G401.6 (cell line): ENCODE measurements around the gene MAP1B.

Experiments used
- FAIRE-seq: peaks from 2 replicates; lab custom pipeline; 2012; peaks lifted over from hg19 to GRCh38; lab: Jason Lieb, UNC

Gene MAP1B

DNA sequence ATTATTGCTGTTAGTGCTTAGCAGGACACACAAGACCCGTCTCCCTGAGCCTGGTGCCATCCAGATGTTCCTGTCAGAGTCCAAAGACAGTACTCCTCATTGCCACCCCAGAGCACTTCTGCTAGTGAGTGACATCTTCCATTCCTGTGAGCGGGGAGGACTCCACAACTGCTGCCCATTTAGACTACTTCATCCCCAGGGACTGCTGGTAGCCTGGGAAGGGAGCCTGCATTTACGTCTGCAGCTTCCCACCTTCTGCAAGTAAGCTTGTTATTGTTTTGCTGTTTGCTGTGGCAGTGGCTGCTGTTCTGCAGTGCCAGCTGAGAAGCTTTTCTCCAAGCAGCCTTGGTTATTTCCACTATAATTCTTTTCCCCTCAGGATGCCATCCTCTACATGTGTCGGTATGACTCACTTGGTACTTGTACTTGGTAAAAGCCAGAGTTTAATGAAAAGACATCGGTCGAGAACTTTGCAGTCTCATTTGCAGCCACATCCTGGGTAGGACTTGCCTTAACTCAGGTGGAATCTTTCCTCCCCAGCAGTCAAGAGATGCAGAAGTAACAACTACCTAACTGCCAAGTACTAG is 10.6 kb upstream of the MAP1B start:
- no peak for FAIRE-seq

DNA sequence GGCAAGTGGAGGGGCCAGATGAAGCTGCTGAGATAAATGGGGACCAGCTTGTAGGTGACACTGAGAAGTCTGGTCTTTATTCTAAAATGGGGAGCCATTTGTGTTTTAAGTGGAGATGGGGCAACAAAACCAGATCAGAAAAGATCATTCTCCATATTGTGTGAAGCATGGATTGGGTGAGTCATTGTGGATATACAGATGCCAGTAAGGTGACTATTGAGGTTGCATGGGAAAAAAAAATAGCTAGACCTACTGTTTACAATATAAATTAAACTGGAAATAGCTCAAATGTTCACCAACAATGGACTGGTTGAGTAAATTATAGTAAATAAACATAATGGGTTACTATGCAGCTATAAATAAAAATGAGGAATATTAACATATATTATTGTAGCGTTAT is 5.4 kb upstream of the MAP1B start:
- FAIRE-seq = no peak

DNA sequence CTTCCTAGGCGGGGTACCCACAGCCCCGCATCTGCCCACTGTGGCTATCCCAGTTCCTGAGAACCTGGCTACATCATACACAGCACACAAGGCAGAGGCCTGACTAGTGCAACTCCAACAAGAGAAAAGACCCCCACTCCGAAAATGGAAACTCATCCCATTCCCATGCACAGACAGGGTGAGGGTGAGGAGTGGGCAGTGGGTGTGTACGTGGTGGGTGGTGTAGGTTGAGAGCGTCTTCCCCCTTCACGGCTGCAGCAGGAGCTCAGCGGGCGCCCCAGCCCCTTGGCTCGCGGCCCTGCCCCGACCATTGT is 501 bp upstream of the MAP1B start:
- no peak for FAIRE-seq

DNA sequence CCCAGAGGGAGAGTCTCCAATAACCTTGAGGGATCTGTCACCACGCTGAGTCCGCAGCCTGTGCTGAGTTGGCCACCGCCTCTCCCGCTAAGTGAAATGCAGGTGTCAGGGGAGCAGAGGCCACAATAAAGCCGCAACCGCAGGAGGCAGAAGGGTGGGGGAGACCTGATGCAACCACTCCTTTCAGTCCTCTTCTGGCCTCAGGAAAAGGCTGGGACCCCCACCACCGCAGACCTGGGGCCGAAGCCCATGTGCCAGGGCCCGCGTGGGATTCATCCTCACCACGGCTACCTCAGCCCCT is 576 bp downstream of the MAP1B start:
- no peak for FAIRE-seq

DNA sequence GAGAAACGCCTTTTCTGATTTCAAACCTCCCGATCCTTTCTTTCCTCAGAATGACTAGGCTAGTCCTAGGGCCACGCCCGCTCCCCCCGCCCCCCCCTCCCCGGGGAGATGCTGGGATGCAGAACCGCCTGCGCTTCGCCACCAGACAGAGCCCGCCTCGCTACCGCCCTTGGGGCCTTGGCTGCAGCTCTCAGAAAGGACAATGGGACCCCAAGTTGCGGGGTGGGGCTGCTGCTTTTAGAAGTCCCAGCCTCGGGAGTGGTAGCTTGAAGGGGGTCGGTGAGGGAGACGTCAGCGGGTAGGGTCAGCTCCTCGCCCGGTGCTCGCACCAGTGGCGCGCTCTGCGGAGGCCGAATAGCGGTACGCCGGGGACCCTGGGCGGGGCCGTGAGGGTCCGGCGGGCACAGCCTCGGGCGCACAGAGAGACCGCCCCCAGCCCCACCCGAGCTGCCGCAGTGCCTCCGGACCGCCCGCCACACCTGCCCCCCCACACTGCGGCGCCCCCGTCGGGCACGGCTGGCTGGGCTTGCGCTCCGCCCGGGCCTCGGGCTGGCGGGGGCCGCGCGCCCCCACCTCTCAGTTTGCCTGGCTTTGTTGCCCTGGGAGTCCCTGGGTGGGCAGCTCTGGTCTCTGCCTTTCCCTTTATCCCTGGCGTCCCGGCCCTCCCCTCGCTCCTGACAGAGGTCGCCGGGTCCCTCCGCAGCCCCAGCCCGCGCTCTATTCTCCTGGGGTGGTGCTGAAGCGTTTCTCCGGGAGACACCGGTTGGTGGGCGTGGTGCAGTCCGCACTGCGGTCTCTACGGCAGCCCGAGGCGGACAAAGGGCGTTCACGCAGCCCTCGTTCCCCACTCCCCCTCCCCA is 1.2 kb downstream of the MAP1B start:
- no peak for FAIRE-seq

DNA sequence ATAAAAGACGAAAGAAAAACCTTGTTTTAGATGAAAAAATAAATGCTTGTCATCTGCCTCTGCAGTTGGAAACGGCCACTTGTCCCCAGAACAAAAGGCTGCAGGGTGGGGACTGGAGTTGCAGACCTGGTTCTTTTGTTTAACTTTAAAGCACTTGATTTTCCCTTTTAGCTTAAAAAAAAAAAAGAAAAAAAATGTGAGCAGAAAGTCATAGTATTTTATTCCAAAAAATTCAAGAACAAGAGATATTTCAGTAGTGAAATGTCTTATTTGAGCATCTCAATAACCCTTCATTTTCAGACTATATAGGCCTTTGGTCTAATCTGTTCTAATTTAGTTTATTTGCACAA is 1.8 kb downstream of the MAP1B start:
- no peak for FAIRE-seq

DNA sequence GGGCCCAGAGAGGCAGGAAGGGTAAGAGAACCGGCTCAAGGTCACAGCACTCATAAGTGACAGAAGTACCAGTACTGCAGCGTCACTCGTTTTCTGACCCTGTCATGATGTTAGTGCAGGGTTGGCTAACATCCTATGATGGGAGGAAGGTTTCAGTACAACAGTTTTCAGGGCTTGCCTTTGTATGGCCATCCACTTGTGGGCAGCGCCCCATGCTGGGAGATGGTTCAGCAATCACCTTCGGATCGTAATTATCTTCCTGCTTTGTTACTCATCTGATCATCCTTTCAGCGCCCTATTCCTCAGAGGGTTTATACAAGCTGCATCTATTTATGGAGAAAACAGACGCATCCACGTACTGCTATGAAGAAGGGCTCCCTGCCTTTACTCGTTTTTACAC is 2.4 kb downstream of the MAP1B start:
- FAIRE-seq = no peak

DNA sequence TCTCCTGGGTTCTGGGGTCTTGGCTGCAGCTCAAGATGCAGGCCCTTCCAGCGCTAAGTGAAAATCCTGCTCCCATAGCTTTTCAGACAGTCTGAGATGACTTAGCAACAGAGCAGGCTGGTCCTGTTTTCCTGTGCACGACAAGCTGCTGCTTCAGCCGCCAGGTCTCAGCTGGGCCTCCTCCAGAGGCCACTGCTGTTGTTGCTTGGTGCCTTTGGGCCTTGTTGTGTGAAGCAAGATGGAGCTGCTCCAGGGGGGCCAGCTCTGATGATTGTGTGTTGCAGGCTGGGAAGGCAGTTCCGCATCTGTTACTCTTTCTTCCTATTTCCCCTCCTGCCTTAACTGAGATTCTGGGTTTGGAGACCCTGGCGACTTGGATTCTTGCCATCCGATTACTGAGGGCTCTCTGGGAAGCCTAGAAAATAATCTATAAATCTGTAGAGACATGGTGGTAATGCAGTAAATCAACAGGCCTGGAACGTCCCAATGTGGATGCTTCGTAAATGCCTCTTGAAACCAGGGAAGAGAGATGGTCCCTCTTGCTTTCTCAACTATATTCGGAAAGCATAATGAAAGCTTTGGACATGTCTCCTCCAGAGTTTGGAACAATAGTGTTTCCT is 3.2 kb downstream of the MAP1B start:
- FAIRE-seq = no peak

DNA sequence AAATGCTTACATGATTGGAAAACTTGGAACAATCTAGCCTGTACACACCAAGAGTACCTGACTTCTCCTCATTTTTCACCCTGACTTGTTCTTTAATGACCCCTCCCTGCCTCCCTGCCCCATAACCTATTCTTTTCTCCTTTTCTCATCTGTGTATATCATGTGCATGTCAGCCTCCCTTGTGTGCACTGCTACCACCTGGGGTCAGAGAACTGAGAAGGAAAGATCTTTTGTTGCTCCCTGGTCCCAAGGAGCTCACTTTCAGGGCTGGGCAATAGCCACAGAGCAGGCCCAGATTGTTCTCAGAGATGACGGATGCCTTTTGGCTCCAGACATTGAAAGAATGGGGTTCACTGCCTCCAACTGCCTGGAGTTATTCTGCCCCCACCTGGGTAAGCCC is 5.1 kb downstream of the MAP1B start:
- FAIRE-seq = no peak

DNA sequence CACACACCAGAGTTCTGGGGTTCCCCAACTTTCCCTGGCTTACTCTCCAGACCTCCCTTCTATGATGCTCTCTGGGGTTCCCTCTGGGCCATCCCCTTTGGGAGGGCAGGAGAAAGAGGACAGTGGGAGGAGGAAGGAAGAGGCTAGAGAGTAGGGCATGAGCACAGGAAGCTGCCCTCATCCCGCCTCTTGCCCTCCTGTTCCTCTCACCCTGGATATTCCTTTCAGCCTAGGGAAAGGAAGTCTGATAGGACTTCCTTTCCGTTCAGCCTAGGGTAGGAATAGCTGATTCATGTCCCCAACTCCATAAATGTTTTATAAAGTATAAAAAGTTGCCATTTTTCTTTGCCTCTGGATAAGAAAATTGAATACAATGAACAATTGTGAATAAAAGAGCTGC is 7.4 kb downstream of the MAP1B start:
- FAIRE-seq = no peak

DNA sequence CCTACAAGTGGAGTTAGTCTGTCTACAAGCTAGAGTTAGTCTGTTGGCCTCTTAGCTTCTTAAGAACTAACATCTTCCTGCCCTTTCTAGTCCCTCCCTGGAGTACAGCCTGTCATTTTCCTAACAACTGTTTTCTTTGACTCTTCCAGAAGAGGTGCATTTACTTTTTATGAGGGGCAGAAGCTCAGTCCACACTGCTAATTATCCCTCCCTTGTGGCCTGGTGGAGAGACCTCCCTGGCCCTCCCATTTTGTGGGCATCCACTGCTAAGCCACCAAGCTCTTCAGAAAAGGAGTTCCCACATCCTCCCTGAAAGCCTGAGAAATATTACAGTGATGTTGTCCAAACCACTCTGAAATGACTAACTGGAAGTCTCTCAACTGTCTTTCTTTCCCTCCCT is 8.0 kb downstream of the MAP1B start:
- no peak for FAIRE-seq

DNA sequence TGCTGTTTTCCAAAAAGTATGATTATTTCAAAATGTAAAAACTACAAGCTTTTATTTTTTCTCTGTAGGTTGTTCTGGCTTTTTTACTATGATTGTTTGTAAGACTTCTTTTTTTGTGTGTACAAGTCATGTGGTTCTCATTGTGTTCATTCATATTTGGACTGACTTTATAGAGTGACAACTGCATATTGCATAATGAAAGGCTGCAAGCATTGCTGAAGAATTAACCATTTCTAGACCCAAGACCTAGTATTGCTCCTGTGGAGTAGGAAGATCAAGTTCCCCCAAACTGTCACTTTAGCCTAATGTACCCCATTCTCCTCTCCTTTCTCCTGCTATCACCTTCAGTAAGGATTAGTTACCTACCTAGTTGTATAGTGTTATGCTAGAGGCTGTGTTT is 10.0 kb downstream of the MAP1B start:
- FAIRE-seq = no peak

DNA sequence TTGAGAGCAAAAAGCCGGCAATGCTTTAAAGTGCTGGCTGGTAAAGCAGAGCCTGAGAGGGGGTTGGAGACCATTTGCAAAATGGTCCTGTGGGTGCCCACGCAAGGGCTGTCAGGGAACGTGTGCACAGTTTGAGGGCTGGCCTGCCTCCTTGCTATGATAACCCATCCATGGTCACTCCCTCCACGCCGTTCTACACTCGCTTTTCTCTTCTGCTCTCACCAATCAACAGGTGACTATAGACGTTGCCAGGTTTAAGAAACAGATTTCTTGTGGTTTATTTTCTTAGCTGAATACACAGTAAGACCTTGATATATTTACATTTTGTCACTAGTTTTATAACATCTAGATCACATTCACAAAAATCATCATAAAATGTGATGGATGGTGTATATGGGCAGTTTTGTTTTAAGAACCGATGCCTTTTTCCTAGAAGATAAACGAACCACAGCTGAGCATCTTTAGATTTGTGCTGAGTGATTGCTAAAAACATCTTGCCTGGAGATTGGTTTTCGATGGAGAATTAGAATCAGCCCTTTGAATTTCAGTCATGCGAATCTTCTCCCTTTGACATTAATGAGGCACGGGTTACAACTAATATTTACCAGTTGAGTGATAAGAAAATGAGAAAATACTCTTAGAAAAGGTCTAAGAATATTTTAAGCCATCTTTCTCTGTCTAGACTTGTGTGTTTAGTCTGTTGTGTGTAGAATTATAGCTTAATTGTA is 13.9 kb downstream of the MAP1B start:
- FAIRE-seq = no peak

DNA sequence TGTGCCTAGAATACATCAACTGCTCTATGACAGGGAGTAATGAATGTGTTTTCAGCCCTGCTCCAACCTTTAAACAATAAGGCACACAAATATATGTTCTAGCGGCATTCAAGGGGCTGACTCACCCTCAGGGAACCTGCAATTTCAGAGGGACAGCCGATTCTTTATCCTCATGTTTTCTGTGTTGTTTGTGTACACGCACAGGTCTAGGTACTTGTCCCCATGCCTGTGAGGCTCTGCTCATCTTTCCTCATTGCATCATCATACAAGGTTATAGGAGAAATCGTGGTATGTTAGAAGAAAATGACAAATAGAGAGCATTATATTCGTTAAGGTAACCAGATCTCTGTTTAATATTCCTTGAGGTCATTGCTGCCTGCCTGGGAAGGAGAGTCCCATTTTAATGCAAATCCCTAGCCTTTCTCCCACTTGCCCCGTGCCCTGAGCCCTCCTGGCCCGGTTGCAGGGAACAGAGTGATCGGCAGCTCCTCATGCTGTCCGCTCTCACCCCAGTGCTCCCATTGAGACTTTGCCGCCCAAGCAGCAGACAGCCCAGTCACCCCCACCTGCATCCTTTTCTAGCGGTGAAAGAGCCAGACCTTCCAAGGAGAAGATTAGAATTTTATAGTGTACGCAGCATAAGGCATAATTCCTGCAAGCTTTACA is 14.6 kb downstream of the MAP1B start:
- FAIRE-seq = no peak

DNA sequence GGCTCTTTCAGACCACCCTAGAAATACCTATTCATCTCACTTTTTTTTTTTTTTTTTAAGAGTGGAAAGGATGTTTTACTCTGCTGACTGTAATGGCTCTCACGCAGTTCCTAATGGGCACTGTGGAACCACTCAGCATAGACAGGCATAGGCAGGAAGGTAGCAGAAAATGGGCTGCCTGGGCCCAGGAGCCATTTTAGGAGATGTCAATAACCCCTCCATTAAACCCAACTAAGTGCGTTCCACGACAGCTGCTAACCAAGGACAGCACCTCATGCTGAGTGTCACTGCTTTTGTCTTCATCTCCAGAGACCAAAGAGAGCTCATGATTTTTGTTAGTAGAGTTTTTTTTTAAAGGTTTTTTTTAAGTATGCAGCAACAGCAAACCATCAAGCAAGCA is 15.3 kb downstream of the MAP1B start:
- FAIRE-seq = no peak

DNA sequence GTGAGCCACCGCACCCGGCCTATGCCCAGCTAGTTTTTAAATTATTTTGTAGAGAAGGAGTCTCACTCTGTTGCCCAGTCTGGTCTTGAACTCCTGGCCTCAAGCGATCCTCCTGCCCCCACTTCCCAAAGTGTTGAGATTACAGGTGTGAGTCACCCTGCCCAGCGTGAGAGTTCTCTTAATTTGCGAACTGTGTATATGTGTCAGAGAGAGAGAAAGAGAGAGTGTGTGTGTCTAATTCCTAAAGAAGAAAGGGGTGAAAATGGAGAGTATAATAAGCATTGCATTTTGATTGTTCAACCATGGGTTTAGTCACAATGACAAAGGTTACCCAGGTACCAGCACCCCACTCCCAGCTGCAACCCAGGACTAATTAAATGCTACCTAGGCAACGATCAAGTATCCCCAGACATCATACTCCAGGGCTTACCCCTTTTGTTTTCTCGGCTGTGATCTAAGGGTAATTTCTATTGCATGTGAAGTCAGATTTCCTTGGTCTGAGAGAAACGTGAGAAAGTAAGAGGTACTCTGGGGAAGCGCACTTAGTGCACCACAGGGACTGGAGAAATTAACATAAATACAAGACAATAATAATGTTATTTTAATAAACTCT is 16.6 kb downstream of the MAP1B start:
- no peak for FAIRE-seq

DNA sequence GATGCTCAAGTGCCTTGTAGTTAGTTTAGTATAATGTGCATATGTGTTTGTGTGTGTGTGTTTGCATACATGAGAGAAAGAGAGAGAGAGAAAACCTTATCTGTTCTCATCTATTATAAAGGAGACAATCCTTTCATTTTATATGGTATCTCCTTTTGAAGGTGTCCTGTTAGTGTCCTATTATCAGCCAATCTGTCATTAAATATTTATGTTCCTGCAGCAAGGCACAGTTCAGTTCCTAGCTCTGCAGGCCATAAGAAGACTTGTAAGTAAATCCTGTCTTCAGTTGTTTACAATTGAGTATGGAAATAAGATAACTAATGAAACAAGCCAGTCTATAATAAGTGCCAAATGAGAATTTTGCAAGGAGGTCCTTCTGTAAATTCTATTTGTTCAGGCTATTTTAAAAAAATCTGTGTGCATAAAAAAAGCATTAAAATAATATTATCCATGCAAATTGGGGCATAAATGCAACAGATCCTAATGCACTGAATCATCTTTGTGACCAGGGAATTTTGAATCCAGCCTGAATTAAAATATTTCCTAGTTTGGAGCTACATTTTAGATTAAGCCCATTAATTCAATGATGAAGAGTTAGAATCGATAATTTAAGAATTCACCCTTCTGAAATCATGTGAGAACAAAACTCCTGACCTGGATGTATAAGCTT is 18.1 kb downstream of the MAP1B start:
- no peak for FAIRE-seq

DNA sequence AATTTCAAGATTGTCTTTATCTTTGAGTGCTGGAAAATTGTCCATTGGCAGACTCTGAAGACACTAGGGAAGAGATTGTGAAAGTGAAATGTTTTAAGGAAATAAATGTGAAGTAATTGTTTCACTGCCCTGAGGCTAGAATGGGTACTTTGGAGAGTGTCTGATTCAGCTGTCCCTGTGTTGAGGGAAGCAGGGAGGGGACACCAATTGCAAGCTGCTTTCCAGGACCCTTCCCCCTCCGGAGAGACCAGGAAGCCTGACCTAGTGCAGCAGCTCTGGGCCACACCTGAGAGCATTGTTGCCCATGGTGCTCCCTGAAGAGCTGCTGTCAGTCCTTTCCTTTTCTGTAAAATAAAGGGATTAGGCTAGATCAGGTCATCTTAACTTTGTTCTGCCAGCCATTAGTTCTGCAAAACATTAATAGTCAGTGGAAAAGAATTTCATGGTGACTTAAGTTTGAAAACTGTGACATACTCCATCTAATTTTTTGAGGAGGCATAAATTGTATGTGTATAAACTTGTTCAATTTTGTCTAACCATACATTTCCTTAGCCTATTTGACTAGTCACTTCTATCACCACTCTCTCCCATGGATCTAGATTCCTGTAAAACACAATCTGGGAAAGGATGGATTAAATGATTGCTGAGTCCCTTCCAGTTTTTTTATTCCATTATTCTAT is 18.8 kb downstream of the MAP1B start:
- no peak for FAIRE-seq

DNA sequence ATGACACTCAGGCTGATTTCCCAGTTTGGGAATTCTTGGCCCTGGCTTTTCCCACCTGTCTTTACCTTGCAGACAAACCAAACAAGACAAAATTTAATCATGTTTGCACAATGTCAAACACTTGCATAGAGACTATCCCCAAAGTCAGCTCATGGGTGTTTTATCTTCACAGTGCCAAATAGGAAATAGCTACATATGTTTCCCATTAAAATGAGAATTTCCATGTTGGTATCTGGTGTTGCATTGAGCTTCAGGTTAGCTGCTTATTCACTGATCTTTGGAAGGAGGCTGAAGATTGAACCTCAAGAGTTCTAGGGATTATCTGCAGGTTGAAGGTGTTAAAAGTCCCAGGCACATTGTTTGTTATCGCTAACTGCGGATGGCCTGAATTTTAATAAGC is 19.5 kb downstream of the MAP1B start:
- FAIRE-seq = no peak

DNA sequence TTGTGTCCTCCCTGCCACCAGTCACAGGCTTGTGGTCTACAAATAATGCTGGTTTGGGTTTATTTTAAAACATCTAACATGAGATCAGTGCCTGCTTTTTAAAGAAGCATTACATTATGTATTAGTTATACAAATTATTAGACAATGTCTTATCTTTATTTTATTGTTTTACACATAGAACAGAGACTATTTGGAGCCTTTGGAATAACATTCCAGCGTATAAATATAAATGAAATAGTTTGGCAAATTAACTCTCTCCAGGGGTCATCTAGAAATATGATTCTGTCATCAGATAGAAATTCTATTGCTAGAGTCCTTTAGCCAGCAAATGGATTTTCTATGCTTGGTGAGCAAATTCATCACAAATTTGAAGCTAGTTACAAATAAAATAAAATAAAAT is 22.4 kb downstream of the MAP1B start:
- no peak for FAIRE-seq

DNA sequence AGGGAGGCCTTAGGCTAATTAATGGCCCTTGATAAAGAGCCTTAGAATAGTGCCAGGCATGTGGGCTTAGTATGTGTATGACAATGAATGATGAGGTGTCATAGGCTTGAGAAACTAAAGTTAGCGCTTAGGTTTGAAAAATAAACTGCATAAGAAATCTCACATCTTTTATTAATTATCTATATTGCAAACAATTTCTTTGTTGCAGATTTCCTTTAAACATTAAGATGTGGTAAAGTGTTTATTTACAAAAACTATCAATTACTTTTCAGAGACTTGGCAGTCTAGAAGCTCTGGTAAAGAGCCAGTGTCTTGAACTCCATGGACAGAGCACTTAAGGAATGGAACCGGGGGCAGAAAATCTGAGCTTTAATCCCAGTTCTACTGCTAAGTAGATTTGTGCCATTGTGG is 23.1 kb downstream of the MAP1B start:
- FAIRE-seq = peak; percentile 28
